Measurements from ENCODE around the gene CCDC43.
"Not testable (repeated sequence)": the region's sequence is repeated elsewhere in the genome, so short reads cannot be mapped to it uniquely, and the experiment has no call there.

Gene CCDC43

DNA sequence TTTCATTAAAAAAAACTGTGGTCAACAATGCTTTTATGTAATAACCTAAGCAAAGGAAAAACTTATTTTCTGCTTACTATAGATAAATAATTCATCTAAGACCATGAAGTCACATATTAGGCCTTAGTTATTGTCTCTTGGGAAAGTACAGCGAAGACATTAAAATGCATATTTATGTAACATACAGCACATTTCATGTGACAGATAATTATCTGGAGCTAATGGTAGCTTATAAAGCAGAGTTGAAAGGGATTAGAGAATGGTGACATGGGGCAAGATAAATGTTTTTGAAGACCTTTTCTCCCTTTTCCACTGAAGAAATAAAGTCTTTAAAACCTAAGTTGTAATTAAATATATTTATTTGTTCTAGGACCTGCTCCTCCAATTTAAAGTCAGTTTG is 23.6 kb downstream of the CCDC43 start:
- no peak for DNase-seq

- DNase-seq: no peak
These were observed 24.7 kb downstream of the CCDC43 start for GRCh38 chr17:44664867-44665266.

- DNase-seq: no peak
These were observed 26.5 kb downstream of the CCDC43 start for GRCh38 chr17:44663095-44663494.

- DNase-seq: no peak
These were observed 27.7 kb downstream of the CCDC43 start for GRCh38 chr17:44661835-44662234.

- DNase-seq: no peak
These were observed 33.4 kb downstream of the CCDC43 start, which contains the start of gene MEIOC for GRCh38 chr17:44655983-44656710. Gene MEIOC (plus strand): TSS chr17:44656468. CDS start chr17:44656614, 146 bp downstream.

DNA sequence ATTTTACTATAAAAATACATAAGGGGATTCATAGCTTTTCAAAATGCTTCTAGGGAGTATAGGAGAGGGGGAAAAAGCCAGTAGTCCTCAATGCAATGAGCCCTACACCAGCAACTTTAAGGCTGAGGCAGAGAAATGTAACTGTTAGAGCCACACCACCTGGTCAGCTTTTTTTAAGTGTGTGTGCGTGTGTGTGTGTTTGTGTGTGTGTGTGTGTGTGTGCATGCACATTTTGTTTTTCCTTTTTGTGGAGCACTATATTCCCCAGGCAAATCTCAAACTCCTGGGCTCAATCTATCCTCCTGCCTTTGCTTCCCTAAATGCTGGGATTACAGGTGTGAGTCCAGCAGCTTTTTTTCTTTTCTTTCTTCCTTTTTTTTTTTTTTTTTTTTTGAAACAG is 35.6 kb downstream of the CCDC43 start:
- DNase-seq: no peak

- DNase-seq: no peak
These were observed 36.2 kb downstream of the CCDC43 start for GRCh38 chr17:44653384-44653783.

DNA sequence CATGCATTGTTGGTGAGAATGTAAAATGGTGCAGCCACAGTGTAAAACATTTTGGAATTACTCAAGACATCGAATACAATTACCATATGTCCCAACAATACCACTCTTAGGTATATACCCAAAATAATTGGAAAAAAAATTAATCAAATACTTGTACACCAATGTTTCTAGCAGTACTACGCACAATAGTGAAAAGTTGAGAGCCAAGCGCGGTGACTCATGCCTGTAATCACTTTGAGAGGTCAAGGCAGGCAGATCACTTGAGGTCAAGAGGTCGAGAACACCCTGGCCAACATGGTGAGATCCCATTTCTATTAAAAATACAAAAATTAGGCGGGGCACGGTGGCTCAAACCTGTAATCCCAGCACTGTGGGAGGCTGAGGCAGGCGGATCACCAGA is 36.8 kb downstream of the CCDC43 start:
- DNase-seq: no peak

- no peak for DNase-seq
These were observed 38.3 kb downstream of the CCDC43 start for GRCh38 chr17:44651228-44651627.

DNA sequence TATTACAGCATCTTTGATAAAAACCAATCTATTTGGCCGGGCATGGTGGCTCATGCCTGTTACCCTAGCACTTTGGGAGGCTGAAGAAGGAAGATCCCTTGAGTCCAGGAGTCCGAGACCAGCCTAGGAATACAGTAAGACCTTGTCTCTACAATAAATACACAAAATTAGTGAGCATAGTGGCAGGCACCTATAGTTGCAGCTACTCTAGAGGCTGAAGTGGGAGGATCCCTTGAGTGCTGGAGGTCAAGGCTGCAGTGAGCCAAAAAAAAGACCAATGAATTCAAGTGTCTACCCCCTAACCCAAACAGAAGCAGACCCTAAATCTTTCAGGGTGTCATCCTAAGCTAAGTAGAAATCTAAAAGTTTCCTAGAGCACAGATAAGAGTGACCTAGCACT is 40.6 kb downstream of the CCDC43 start:
- DNase-seq: no peak

GRCh38 chr17:44647736-44648135 is 41.8 kb downstream of the CCDC43 start:
- no peak for DNase-seq

- DNase-seq: no peak
These were observed 43.3 kb downstream of the CCDC43 start for GRCh38 chr17:44646280-44646679.

- no peak for DNase-seq
These were observed 44.2 kb downstream of the CCDC43 start for GRCh38 chr17:44645341-44645740.

GRCh38 chr17:44642834-44643233 is 46.7 kb downstream of the CCDC43 start:
- DNase-seq: no peak

DNA sequence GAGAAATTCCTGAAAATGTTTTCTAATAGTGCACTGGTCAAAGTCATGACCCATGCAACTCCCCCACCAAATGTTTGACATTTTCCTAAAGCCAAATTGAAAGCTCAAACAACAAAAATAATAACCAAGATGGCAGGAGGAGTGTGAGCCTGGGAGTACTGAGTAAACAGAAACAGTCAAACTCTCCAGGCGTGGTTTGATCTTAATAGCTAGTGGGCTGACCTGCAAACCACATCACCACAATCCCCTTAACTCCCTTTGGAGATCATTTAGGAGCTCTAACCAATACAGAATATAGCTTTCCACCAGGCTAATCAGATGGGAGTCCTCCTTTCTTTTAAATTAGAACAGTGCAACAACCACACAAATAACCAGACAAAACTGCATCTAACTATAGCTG is 52.5 kb downstream of the CCDC43 start:
- DNase-seq: no peak

- no peak for DNase-seq
These were observed 53.0 kb downstream of the CCDC43 start for GRCh38 chr17:44636562-44636961.

- not testable (repeated sequence) for DNase-seq
These were observed 55.2 kb downstream of the CCDC43 start for GRCh38 chr17:44634401-44634800.

DNA sequence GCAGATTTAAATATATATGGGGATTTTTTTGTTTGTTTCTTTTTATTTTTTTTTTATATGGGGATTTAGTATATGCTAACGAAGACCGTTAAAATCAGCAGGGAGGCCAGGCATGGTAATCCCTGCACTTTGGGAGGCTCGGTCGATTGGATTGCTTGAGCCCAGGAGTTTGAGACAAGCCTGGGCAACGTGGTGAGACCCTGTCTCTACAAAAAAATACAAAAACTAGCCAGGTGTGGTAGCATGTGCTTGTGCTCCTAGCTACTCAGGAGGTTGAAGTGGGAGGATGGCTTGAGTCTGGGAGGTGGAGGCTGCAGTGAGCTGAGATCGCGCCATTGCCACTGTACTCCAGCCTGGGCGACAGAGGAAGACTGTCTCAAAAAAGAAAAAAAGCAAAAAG is 55.6 kb downstream of the CCDC43 start:
- DNase-seq: no peak

GRCh38 chr17:44630703-44631102 is 58.9 kb downstream of the CCDC43 start:
- no peak for DNase-seq

DNA sequence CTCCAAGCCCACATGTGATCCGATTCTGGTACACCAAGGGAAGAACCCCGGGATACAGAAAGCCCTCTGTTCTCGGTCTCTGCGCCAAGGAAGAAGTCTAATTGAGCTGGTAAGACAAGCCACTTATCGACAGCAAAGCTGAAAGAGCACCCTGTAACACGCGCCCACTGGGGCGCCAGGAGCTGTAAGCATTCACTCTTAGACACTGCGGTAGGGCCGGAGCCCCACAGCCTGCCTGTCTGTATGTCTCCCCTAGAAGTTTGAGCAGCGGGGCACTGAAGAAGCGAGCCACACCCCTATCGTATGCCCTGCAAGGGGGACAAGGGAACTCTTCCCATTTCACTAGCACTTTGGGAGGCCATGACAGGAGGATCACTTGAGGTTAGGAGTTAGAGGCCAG is 60.3 kb downstream of the CCDC43 start:
- DNase-seq: no peak

DNA sequence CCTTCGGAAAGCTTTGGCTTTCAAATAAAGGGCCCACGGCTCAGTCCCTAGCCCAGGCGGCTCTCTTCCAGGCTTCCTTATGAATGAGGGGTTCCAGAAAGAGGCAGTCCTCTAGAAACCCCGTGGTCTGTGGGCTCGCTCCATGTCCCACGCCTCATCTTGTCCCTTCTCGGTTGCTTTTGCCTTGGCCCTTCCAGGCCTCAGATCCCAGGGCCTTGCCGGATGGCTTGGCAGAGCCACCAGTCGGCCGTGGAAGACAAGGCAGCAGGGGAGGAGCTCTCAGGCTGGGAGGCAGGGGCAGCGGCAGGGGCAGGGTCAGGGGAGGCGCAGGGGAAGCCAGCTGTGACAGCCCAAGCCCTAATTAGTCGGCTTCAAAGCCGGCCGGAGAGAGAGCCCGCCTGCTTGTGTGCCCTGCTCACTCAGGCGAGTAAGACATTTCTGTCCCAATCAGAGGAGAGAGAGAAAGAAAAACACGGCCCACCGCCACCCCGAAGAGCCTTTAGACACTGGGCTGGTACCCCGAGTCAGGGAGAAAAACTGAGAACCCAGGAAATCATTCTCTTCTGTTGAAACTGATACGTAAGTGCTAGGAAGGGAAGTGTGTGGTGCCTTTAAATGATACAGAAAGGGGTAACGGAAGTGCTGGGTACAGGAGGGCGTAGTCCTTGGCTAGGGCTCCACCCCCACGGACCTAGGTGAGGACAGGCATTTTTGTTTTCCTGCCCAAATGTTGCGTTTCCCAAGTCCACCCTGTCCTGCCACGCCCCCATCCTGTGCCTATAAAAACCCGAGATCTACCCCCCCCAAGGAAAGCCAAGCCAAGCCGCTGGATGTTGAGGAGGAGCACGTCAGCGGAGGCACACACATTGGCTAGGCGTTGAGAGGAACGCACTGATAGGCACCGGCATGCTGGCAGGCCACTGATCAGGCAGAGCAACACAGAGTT is 61.1 kb downstream of the CCDC43 start:
- DNase-seq: no peak

- no peak for DNase-seq
These were observed 61.9 kb downstream of the CCDC43 start for GRCh38 chr17:44627513-44628242.

All from GF-D8 (cell line).